ENCODE data around the gene AGPAT3.
A peak's percentile ranks its signal among the peaks of the same experiment; 100 is the strongest.
"Not testable (repeated sequence)": the region's sequence is repeated elsewhere in the genome, so short reads cannot be mapped to it uniquely, and the experiment has no call there.

Gene AGPAT3

GRCh38 chr21:43882952-43883545 is 18.0 kb downstream of the AGPAT3 start:
- no peak for DNase-seq (ENCODE audit: low read depth in 2 of 2)

- DNase-seq (ENCODE audit: low read depth in 2 of 2), result peak in 1 of 2 experiments; percentile 7
Measured at GRCh38 chr21:43884012-43884860, 19.2 kb downstream of the AGPAT3 start.

GRCh38 chr21:43884861-43885417 is 19.9 kb downstream of the AGPAT3 start:
- DNase-seq (ENCODE audit: low read depth in 2 of 2), result no peak

- DNase-seq (ENCODE audit: low read depth in 2 of 2), result no peak
Measured at GRCh38 chr21:43885721-43886120, 20.7 kb downstream of the AGPAT3 start.

DNA sequence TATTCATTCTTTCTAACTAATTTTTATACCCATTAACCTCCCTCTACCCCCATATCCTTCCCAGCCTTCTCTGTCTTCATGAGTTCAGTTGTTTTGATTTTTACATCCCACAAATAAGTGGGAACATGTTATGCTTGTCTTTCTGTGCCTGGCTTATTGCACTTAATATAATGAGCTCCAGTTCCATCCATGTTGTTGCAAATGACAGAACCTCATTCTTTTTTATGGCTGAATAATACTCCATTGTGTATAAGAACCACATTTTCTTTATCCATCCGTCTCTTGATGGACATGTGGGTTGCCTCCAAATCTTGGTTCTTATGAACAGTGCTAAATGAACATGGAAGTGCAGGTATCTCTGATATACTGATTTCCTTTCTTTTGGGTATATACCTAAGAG is 21.5 kb downstream of the AGPAT3 start:
- no peak for DNase-seq (ENCODE audit: low read depth in 2 of 2)

- no peak for DNase-seq (ENCODE audit: low read depth in 2 of 2)
Measured at GRCh38 chr21:43889069-43889468, 24.0 kb downstream of the AGPAT3 start.

DNA sequence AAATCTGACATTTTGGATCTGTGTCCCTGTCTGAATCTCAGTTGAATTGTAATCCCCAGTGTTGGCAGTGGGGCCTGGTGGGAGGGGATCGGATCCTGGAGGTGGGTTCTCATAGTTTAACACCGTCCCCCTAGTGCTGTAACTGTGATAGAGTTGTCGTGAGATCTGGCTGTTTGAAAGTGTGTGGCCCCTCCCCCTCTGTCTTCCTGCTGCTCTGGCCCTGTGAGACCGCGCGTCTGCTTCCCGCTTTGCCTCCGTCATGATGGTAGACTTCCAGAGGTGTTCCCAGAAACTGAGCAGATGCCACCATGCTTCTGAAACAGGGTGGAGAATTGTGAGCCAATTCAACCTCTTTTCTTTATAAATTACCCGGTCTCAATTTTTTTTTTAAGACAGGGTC is 25.0 kb downstream of the AGPAT3 start:
- no peak for DNase-seq (ENCODE audit: low read depth in 2 of 2)

DNA sequence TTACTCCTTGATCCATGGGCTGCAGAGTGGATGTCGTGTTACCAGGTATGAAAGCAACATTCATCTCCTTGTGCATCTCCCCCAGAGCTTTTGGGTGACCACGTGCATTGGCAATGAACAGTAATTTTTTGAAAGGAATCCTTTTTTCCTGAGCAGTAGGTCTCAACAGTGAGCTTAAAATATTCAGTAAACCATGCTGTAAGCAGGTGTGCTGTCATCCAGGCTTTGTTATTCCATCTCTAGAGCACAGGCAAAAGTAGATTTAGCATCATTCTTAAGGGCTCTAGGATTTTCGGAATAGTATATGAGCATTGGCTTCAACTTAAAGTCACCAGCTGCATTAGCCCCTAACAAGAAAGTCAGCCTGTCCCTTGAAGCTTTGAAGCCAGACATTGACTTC is 27.3 kb downstream of the AGPAT3 start:
- DNase-seq (ENCODE audit: low read depth in 2 of 2), result no peak

- DNase-seq (ENCODE audit: low read depth in 2 of 2), result no peak
Measured at GRCh38 chr21:43892984-43893535, 28.0 kb downstream of the AGPAT3 start.

DNA sequence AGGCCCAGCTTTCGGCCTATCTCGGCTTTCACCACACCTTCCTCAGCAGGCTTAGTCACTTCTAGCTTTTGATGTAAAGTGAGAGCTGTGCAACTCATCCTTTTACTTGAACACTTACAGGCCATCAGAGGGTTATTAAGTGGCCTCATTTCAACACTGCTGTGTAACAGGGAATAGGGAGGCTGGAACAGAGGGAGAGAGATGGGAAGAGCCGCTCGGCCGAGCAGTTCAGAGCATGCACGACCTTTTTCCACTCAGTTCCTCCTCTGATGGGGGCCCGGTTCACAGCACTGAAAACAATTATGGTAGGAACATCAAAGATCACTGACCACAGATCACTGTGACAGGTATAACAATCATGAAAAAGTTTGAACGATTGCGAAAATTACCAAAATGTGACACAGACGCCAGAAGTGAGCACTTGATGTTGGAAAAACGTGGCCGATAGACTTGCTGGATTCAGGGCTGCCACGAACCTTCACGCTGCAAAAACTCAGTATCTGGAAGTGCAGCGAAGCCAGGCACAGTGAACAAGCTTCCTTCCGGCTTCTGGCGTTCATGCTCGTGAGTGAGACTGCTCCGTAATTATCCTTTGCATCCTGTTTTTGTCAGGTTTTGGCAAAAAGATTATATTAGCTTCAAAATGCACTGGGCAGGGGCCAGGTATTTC is 28.6 kb downstream of the AGPAT3 start:
- peak in 1 of 2 experiments; percentile 26 for DNase-seq (ENCODE audit: low read depth in 2 of 2)

DNA sequence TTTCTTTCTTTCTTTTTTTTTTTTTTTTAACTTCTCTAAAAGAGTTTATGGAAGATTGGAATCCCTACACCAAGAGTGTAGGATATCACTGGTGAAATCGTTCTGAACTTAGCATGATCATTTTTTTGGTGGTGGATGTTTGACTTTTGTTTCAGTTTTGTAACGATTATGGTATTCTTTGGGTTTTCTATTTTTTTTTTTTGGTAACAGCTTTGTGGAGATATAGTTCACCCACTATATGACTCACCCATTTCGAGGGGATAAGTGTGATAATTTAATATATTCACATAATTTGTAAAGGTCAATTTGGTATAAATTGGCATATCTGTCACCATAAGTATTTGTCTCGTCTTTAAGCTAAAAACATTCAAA is 29.2 kb downstream of the AGPAT3 start:
- no peak for DNase-seq (ENCODE audit: low read depth in 2 of 2)

- no peak for DNase-seq (ENCODE audit: low read depth in 2 of 2)
Measured at GRCh38 chr21:43895196-43895595, 30.2 kb downstream of the AGPAT3 start.

GRCh38 chr21:43896696-43897299 is 31.8 kb downstream of the AGPAT3 start:
- not testable (repeated sequence) for DNase-seq (ENCODE audit: low read depth in 2 of 2)

GRCh38 chr21:43899307-43900077 is 34.5 kb downstream of the AGPAT3 start:
- no peak for DNase-seq (ENCODE audit: low read depth in 2 of 2)

GRCh38 chr21:43900078-43900385 is 35.0 kb downstream of the AGPAT3 start:
- DNase-seq (ENCODE audit: low read depth in 2 of 2), result no peak

- DNase-seq (ENCODE audit: low read depth in 2 of 2), result no peak
Measured at GRCh38 chr21:43900690-43901089, 35.7 kb downstream of the AGPAT3 start.

GRCh38 chr21:43902441-43902840 is 37.4 kb downstream of the AGPAT3 start:
- DNase-seq (ENCODE audit: low read depth in 2 of 2), result no peak

GRCh38 chr21:43903451-43904091 is 38.5 kb downstream of the AGPAT3 start:
- DNase-seq (ENCODE audit: low read depth in 2 of 2), result no peak

GRCh38 chr21:43904331-43904781 is 39.3 kb downstream of the AGPAT3 start:
- DNase-seq (ENCODE audit: low read depth in 2 of 2), result no peak

GRCh38 chr21:43905726-43906455 is 40.9 kb downstream of the AGPAT3 start:
- DNase-seq (ENCODE audit: low read depth in 2 of 2), result no peak
